ENCODE measurements around the gene TSHZ2.

DNA sequence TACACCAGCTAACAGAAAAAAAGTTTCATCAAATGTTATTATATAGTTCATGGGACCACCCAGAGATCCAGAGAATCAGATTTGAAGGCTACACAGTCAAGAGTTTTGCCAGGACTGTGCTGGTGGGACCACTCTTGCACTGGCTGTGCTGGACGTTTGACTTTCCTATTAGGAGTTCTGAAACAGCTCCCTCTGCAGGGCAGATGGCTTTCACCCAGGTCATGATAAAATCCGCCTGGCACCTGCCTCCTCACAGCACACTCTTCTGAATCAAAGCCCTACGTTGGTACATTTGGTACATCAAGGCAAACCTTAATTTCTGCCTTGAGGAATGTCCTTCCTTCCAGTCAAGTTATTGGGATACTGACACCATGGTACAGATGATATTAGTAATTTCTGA, 319.4 kb downstream of the TSHZ2 start:
- TF ChIP-seq, protein P1, sequence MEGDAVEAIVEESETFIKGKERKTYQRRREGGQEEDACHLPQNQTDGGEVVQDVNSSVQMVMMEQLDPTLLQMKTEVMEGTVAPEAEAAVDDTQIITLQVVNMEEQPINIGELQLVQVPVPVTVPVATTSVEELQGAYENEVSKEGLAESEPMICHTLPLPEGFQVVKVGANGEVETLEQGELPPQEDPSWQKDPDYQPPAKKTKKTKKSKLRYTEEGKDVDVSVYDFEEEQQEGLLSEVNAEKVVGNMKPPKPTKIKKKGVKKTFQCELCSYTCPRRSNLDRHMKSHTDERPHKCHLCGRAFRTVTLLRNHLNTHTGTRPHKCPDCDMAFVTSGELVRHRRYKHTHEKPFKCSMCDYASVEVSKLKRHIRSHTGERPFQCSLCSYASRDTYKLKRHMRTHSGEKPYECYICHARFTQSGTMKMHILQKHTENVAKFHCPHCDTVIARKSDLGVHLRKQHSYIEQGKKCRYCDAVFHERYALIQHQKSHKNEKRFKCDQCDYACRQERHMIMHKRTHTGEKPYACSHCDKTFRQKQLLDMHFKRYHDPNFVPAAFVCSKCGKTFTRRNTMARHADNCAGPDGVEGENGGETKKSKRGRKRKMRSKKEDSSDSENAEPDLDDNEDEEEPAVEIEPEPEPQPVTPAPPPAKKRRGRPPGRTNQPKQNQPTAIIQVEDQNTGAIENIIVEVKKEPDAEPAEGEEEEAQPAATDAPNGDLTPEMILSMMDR (IDR thresholded peaks at IDR 0.05; ENCODE audit: insufficient read depth, low read depth, low read length) = no peak
- no peak for TF ChIP-seq EZH2 (IDR thresholded peaks at IDR 0.05; ENCODE audit: insufficient read depth, low read length)

Data from astrocyte (in vitro differentiated cells and primary cell).